ENCODE results near the gene THOP1.

THOP1 gene

GRCh38 chr19:2853015-2853606 lies 67.8 kb downstream of the THOP1 start:
- DNase-seq, result no peak

GRCh38 chr19:2854849-2855248 lies 69.5 kb downstream of the THOP1 start:
- DNase-seq, result no peak

- DNase-seq, result no peak
These were observed 71.3 kb downstream of the THOP1 start for GRCh38 chr19:2856457-2857050.

- no peak for DNase-seq
These were observed 73.6 kb downstream of the THOP1 start for GRCh38 chr19:2858864-2859263.

GRCh38 chr19:2863816-2864215 lies 78.5 kb downstream of the THOP1 start:
- no peak for DNase-seq

All from right kidney (tissue), 1 donor.